GM21737 (cell line): ENCODE results near the gene PTPRG.

Experiments used
- ATAC-seq: cut with Tn5 transposase; IDR thresholded peaks from one replicate; pipeline ENCODE4 v1.9.1; 2021; ENCODE audit warnings: mild to moderate bottlenecking, moderate library complexity; ENCODE audit not compliant: unreplicated experiment

Gene PTPRG

DNA sequence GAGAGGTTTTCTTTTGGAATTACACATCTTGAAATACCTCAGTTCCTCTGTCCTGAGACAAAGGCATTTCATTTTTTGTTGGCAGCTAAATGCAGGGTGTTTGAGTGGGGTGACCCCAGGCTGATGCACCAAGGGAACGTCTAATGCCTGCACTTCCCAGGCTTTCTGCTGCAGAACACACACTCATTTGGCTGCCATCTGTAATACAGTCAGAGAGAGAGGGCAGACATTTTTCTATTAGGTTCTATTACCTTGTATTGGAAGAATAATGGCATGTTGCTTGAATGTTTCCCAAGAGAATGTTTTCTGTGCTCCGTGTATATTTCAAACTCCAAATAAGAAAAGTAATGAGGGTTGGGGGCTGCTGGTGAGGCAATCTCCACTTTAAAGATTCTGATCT, 87.1 kb downstream of the PTPRG start:
- no peak for ATAC-seq

DNA sequence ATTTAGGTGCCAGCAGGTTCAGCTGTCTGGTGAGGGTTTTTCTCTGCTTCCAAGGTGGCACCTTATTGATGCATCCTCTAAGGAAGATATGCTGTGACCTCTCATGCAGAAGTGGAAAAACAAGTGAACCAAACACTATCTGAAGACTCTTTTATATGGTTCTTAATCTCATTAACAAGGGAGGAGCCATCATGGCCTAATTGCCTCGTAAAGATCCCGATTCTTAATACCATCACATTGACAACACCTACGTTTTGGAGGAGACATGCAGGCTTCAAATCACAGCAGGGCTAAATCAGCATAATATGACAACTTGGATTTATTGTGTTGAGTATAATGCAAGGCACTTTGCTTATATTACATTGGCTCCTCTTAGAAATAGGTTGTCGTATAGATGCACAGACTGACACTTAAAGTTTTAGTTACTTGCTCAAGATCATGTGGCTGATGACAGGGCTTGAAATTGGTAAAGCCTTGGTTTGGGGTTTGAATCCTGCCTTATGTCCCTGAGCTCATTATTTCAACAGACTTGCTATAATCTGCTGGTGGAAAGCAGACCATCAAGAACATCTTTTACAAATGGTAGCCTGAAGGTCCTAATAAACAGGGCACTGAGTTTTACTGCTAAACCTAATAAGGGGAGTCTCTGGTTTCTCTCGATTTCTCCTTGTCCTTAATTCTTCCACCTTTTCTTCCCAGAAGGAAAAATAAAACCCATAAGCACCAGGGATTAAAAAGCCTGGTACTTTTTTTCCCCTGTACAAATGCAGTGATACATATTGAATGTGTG, 88.2 kb downstream of the PTPRG start:
- no peak for ATAC-seq

- ATAC-seq: no peak
These were observed 88.9 kb downstream of the PTPRG start for GRCh38 chr3:61650276-61650675.

DNA sequence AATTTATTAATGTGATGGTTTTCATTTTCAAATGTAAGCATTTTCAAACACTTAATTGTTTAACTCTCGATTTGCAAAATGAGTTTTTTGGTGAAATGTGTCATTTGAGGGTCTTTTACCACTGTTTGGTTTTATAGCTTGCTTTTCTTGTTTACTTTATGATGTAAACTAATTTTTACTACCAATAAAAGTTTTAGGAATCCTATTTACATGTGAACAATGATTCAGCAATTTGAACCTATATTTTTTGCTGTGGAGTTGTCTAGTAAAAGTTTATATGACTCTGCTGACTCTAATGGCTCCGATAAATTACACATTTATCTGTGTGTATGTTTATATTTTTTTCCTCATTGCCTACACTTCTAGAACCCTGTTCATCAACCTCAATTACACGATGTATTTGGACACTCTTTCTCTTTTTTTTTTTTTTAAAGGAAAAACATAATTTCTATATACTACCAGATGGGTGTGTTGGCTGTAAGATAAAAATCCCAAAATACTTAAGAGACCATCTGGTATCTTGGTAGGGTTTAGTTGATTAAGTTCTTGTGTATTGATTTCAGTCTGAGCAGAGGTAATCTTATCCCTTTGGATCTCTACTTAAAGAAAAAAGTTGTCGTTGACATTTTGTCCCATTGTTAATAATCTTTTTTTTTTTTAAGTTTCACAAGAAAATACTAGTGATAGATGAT, 89.5 kb downstream of the PTPRG start:
- ATAC-seq: no peak

GRCh38 chr3:61657689-61658088, 96.3 kb downstream of the PTPRG start:
- no peak for ATAC-seq

DNA sequence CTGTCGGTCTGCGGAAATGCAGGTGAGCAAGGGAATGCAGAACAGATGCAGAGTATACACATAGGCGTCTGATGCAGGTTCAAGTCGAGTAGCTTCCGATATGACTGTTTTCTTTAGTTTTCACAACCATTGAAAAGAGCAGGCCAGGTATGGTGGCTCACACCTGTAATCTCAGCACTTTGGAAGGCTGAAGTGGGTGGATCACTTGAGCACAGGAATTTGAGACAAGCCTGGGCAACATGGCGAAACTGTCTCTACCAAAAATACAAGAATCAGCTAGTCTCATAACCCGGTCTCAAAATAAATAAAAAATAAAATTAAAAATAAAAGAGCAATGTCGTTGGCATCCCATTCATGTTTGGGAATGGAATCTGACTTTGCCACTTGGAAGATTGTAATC, 101.5 kb downstream of the PTPRG start:
- no peak for ATAC-seq

- no peak for ATAC-seq
These were observed 102.2 kb downstream of the PTPRG start for GRCh38 chr3:61663356-61664104.

DNA sequence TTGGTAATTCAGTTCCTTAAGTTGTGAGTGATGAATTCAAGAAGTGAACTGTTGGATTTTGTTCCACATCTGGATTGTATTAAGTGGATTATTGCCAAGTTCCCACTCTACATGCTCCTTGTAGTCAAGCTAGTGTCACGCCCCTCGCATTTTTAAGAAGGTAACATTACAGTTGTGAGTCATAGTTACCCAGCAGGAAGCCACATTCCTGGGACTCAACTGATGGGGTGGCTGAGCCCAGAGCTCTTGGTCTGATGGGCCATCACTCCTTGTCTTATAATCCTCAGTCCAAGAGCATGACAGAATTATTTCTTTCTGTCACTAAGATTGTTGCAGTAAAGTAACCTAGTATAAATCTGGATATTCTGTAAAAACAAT, 102.7 kb downstream of the PTPRG start:
- no peak for ATAC-seq

- ATAC-seq: no peak
These were observed 103.8 kb downstream of the PTPRG start for GRCh38 chr3:61665121-61665520.

DNA sequence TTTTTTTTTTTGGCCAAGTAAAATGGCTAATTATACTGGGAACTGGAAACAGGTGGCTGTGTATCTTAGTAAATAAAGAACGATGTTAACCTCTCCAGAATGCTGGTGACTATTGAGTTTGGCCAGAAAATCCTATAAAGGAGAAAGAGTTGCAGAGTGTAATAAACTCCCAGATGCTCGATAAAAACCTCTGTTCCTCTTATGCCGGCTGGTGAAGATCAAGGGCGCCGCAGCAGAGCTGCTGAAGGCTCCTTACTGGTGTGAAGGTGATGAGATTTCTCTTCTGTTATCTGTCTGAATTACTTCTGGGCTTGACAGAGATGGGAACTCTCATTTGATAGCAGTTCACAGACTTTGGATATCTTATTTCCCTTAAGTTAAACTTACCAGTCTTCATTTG, 104.6 kb downstream of the PTPRG start:
- no peak for ATAC-seq

GRCh38 chr3:61666615-61667330, 105.4 kb downstream of the PTPRG start:
- ATAC-seq: no peak

- no peak for ATAC-seq
These were observed 106.0 kb downstream of the PTPRG start for GRCh38 chr3:61667383-61667782.

GRCh38 chr3:61667814-61668213, 106.4 kb downstream of the PTPRG start:
- no peak for ATAC-seq

- ATAC-seq: no peak
These were observed 107.0 kb downstream of the PTPRG start for GRCh38 chr3:61668317-61668864.

DNA sequence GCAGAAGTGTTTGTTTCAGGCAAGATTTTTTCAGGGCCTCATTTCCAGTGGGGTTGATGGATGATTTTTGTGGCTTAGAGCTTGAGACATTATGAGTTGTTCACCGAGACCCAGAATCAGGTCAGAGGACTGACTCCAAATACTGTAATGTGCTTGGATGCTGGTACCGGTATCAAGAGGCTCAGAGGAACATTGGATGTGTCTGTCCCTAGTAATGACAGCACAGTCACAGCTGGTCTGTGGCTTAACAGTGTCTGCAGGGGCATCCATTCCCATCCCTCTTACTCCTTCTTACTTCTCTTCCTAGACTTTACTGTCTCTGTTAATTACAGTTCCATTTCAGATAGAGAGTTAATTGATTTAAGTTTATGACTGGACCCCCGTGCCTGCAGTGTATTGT, 107.8 kb downstream of the PTPRG start:
- ATAC-seq: no peak

GRCh38 chr3:61669668-61670299, 108.4 kb downstream of the PTPRG start:
- no peak for ATAC-seq

- no peak for ATAC-seq
These were observed 112.3 kb downstream of the PTPRG start for GRCh38 chr3:61673651-61674050.

- no peak for ATAC-seq
These were observed 113.2 kb downstream of the PTPRG start for GRCh38 chr3:61674596-61674995.

- ATAC-seq: no peak
These were observed 117.7 kb downstream of the PTPRG start for GRCh38 chr3:61679026-61679425.

DNA sequence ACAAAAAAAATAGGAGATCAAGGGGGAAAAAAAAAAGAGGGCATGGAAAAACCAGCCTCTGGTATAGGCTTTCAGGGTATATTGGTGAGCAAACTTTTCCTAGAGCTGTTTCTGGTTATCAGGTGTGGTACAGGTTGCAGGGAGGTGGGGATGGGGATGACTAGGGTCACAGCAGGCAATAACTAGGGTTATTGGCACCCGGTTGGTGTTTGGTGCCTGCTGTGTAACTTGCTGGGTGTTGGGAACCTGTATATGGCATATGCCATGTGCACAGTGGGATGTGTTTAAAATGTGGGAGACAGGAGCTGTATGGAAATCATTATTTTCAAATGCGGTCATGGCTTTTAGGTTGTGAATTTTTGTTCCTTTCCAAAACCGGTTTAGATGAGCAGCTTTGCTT, 119.2 kb downstream of the PTPRG start:
- ATAC-seq: no peak
